GM12873 (cell line): ENCODE measurements around the gene ZDHHC6.

Experiments
- TF ChIP-seq, protein P1 (sequence below): IDR thresholded peaks from 2 replicates; pipeline ENCODE4 v1.5.1; 2012; ENCODE audit warnings: low read depth, mild to moderate bottlenecking, moderate library complexity, low read length, control low read depth; ENCODE audit not compliant: insufficient read depth; ENCODE audit errors: missing control alignments

The ZDHHC6 gene

DNA sequence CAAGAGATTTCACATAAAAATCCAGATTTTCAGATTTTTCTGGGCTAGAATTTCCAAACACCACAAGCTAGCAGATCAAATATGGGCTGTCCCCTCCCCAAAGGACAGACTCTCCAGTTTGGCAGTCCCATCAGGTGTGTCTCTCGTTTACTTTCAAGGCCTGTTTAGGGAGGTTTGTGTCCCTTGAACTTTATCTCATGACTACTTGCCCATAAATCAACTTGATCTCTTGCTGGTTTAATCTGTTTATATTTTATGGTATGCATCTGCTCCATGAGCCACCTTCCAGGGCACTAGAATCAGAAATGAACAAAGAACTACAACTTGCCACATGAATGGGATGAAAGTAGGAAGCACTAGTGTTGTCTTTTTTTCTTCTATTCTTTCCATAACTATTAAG is 5.2 kb downstream of the ZDHHC6 start:
- TF ChIP-seq, protein P1, sequence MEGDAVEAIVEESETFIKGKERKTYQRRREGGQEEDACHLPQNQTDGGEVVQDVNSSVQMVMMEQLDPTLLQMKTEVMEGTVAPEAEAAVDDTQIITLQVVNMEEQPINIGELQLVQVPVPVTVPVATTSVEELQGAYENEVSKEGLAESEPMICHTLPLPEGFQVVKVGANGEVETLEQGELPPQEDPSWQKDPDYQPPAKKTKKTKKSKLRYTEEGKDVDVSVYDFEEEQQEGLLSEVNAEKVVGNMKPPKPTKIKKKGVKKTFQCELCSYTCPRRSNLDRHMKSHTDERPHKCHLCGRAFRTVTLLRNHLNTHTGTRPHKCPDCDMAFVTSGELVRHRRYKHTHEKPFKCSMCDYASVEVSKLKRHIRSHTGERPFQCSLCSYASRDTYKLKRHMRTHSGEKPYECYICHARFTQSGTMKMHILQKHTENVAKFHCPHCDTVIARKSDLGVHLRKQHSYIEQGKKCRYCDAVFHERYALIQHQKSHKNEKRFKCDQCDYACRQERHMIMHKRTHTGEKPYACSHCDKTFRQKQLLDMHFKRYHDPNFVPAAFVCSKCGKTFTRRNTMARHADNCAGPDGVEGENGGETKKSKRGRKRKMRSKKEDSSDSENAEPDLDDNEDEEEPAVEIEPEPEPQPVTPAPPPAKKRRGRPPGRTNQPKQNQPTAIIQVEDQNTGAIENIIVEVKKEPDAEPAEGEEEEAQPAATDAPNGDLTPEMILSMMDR = no peak

GRCh38 chr10:112438356-112438755 is 8.4 kb downstream of the ZDHHC6 start:
- TF ChIP-seq, protein P1 = no peak

DNA sequence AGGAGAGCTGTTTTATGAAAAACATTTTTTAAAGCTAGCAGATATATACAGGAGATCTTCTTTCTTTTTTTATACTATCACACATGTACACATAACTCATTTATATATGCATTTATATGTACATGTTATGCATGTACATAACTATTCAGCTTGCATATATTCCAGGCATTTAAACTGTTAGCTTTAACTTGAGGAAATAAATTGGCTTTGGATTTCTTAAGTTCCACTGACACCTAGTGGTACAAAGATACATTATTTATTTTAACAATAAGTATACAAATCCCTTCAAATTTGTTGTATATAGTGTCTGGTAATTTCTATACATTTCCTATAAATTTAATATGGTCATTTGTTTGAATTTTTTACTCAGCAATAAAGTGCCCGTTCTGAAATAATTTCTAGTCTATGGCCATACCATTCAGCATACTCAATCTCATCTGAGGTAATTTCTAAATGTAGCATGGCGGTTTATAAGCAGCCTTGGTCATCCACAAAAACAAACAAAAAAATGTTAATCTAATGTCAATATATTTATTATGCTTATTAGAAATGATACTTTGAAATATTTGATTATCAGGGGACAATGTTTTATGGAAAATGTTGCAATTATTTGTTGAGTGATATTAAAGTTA is 11.6 kb downstream of the ZDHHC6 start:
- TF ChIP-seq, protein P1 = no peak

DNA sequence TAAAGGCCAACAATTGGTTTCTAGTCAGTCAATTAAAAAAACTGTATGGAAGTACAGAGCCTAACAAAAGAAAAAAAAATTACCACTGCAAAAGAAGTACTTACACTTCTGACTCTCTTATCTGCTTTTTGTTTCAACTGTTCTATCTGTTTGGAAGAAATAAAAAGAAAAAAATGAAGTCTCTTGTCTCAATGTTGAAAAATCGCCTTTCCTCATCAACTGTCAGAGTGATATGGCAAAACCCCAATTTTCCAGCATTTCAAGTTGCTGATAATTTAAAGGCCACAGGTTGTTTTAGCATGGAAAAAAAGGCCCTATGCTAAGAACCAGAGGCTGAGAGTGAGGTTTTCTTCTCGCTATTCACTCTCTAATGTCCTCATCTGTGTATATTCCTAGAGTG is 13.6 kb downstream of the ZDHHC6 start:
- TF ChIP-seq, protein P1 = no peak

- TF ChIP-seq, protein P1 = no peak
These were observed 17.0 kb downstream of the ZDHHC6 start for GRCh38 chr10:112429654-112430230.

GRCh38 chr10:112429147-112429546 is 17.6 kb downstream of the ZDHHC6 start:
- TF ChIP-seq, protein P1 = no peak

DNA sequence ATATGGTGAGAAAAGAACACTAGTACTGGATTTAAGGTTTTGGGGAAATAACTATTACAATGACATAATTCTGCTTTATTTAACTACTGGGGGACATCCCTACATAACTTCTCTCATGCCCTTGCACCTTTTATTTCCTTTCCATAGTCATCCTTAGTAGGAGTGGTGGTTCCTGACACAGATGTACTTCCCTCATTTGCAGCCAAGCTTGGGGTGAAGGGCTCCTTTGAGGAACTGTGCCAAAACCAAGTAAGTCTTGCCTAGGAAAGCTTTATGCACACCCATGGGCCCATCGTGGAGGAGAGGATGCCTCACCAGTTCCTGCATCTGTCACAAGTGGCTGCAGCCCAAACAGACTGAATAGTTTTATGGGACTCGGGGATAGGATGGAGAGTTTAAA is 20.6 kb downstream of the ZDHHC6 start:
- TF ChIP-seq, protein P1 = no peak

DNA sequence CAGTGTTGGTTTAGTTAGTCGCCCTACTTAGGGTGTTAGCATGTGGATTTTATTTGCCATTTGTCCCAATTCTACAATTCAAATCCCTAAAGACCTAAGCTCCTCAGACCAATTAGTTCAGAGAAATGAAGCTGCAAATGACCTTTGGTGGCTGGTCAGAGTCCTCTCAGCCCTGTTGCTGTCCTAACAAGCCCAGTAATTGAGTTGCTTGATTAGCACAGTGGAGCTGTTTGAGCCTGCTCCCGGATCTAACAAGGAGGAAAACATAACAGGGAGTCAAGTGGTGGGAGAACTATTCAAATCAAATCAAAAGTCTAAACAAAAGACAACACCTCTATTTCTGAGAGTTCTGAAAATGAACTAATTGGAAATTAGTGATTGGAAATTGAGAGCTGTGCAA is 22.1 kb downstream of the ZDHHC6 start:
- TF ChIP-seq, protein P1 = no peak
